Natural killer cell treated with Interleukin-12 subunit alpha and Interleukin-12 subunit beta and Interleukin-15 and Interleukin-18, amount 100 ng/mL, for 72 hours (primary cell): Measurements from ENCODE around the gene F3. TPM values are rescaled to one million over a fixed set of nuclear protein-coding genes. Genes with fewer than 3 reads are reported as not detected.

Source experiments
- ATAC-seq, 2 donors: fragments of 150-1000 bp; cut with Tn5 transposase in 1 of 2; sonication (Bioruptor Pico), chemical (Tn5 transposase) in 1 of 2; 2 replicates each; pipeline ENCODE4 v1.10.0; 2021
- DNase-seq: peaks from one replicate; pipeline ENCODE4 v3.0.0; 2022; ENCODE audit warnings: low spot score
- H3K27ac Mint-ChIP-seq, 2 donors: 1 replicate in 1 of 2; 2 replicates in 1 of 2; pipeline ENCODE4 v1.8.0; 2022; ENCODE audit warnings: mixed read lengths in 2 of 2, mild to moderate bottlenecking in 1 of 2, moderate library complexity in 1 of 2
- H3K27me3 Mint-ChIP-seq, 2 donors: 1 replicate in 1 of 2; 2 replicates in 1 of 2; pipeline ENCODE4 v1.8.0; 2022; ENCODE audit warnings: mixed read lengths in 2 of 2
- H3K36me3 Mint-ChIP-seq: one replicate; pipeline ENCODE4 v1.8.0; 2022; ENCODE audit warnings: mixed read lengths
- H3K4me1 Mint-ChIP-seq, 2 donors: 1 replicate in 1 of 2; 2 replicates in 1 of 2; pipeline ENCODE4 v1.8.0; 2022; ENCODE audit warnings: low read depth in 2 of 2, mixed read lengths in 2 of 2, mild to moderate bottlenecking in 1 of 2
- H3K4me3 Mint-ChIP-seq: one replicate; pipeline ENCODE4 v1.8.0; 2022; ENCODE audit warnings: mixed read lengths
- H3K9me3 Mint-ChIP-seq: 2 replicates; pipeline ENCODE4 v1.8.0; 2022; ENCODE audit warnings: mixed read lengths
- total RNA-seq, 2 donors: library from RNA; stranded (reverse); gene quantifications; one replicate each; pipeline ENCODE4 v1.2.3, GENCODE V29; 2022

F3 gene
- total RNA-seq, 2 donors from 2014 or later, result not detected

DNA sequence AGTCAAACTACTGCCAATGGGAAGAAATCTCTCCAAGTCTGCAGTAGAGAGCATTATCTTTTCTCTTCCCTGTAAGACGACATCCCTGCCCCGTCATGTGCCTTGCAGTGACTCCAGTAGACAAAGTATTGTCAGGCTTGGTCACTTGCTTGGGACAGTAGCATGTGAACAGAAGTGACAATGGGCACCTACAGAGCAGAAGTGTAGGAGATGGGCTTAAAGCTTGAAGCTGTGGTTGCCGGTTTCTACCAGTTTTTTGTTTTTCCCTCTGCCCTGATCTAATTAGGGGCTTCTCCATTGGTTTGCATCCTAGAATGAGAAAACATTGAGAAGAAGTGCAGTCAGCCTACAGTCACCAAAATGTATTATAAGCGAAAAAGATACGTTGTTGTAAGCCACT lies 12.7 kb downstream of the F3 start:
- ATAC-seq, result no peak
- Mint-ChIP-seq H3K4me1 (no peaks in the 10 kb centered on the region), H3K27me3 (peaks cover 23 to 25% of the 10 kb centered on the region in 2 donors), H3K9me3 (no peaks in the 10 kb centered on the region), H3K36me3 (no peaks in the 10 kb centered on the region), H3K4me3 (no peak overlapping the region), H3K27ac (no peak overlapping the region)
- DNase-seq, result no peak

DNA sequence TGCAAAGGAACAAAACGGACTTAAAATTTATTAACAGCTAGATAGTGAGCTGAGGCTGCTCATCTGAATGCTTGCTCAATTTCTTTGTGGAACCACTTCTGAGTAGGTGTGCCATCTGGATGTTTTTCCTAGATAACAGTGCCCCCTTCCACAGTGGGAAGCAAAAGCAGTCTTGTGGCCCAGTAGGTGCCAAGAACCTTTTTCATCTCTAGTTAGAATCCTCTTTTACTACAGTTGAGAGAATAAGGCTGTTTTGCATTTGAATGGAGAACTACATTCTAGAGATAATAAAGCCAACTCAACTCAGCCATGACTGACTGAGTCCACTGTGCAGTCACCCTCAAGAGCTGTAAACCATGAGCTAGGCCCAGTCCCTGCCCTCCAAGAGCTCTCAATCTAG lies 13.3 kb downstream of the F3 start:
- Mint-ChIP-seq H3K27me3 (peaks cover 19% of the 10 kb centered on the region in 2 donors), H3K36me3 (no peaks in the 10 kb centered on the region), H3K27ac (no peak overlapping the region), H3K4me3 (no peak overlapping the region), H3K4me1 (no peaks in the 10 kb centered on the region), H3K9me3 (no peaks in the 10 kb centered on the region)
- no peak for DNase-seq
- no peak for ATAC-seq

DNA sequence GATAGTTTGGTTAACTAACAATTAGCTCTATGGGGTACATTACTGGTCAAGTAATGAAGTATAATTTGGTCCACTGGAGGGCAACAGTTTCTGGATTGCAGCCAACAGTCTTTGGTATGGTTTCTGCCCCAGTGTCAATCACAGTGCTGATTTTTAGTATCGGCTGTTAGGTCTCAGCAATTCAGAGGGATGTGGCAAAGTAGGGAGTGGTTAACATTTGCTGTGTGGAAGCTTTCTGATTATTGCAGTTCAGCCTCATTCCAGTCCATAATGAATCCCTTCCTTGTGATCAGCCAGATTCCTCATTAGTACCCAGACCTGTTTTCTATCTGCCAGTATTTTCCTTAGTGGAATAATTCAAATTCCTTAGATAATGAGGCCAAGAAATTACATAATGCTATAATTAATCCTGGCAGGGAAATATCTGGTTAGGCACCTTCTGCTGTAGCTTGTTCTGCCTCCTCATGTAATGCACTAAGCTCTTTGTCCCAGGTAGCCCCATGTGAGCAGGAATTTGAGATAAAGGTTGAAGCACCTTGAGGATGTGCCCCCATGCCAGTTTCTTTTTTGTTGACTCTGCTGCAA lies 14.0 kb downstream of the F3 start:
- Mint-ChIP-seq H3K27me3 (peaks cover 14 to 19% of the 10 kb centered on the region in 2 donors), H3K4me3 (no peak overlapping the region), H3K27ac (no peak overlapping the region), H3K9me3 (no peaks in the 10 kb centered on the region), H3K4me1 (no peaks in the 10 kb centered on the region), H3K36me3 (no peaks in the 10 kb centered on the region)
- no peak for DNase-seq
- ATAC-seq, result no peak

DNA sequence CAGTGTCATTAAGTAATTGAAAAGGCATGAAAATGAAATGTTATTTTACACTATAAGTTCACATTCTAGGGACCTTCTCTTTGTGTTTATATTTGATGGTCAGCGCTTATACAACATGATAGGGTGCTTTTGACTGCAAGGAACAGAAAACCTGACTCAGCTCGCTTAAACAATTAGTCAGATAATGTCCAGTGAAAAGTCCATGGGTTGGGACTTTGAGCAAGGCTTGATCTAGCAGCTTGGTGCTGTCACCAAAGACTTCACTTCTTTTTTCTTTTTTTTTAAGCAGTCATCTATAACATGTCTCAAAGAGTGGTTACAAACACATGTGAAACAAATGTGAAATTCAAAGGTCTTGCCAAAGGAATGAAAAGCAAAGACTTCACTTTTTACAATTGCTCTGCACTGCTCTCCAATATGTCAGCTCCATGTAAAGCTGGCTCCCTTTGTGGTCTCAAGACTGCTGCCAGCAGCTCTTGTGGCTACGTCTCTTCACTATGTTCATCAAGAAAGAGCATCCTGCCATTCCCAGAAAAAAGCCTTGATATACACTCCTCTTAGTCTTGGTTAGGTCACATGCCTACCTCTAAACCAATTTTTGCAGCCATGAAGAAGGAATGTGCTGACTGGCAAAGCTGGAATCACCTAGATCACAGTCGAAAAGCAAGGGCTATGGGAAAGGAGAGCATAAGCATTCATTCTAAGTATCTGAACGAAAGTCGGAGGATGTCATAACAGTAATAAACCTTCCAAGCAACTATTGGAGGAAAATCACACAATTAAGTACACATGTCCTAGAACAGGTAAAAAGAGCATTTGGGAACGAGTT lies 15.2 kb downstream of the F3 start:
- Mint-ChIP-seq H3K4me1 (no peaks in the 10 kb centered on the region), H3K36me3 (no peaks in the 10 kb centered on the region), H3K27ac (no peak overlapping the region), H3K9me3 (no peaks in the 10 kb centered on the region), H3K27me3 (peaks cover 14 to 17% of the 10 kb centered on the region in 2 donors), H3K4me3 (no peak overlapping the region)
- ATAC-seq (no peak), DNase-seq (no peak)

DNA sequence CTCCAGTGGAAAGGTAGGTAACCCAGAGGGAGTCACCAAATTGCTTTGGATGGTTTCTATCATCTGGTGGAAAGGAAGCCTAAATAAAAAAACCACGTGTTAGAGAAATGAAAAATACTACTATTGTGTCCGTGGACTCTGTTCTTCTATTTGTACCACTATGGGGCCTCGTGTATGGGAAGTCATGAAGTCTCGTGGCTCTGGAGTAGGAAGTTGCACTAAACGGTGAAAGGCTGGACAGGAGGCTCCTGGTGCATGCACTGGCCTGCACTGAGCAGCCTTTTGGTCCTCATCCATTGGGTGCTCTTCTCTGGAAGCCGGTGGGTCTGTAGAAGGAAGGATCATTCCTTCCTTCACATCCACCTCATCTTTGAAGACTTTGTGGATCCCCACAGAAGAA lies 17.0 kb downstream of the F3 start:
- Mint-ChIP-seq H3K4me1 (no peaks in the 10 kb centered on the region), H3K4me3 (no peak overlapping the region), H3K27ac (no peak overlapping the region), H3K9me3 (no peaks in the 10 kb centered on the region), H3K27me3 (peaks cover 13 to 14% of the 10 kb centered on the region in 2 donors), H3K36me3 (no peaks in the 10 kb centered on the region)
- ATAC-seq, result no peak
- DNase-seq, result no peak

DNA sequence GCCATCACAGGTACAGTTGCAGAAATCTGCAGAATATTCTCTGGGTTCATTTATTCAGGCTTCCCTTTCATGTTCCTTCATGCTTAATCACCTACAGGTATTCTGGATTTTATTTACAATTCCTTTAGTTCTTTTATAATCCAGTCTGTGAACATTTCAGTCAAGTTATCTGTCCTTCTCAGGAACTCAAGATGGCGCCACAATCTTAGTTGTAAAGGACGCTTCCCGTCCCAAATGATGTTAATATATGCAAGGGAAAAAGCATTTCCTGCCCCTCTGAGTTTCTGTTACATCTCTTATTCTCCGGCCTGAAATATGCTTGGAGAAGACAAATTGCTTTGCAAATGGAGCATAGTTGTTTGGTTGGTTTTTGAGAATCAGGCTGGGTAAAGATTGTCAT lies 19.3 kb downstream of the F3 start:
- no peak overlapping the region for H3K4me3 Mint-ChIP-seq

DNA sequence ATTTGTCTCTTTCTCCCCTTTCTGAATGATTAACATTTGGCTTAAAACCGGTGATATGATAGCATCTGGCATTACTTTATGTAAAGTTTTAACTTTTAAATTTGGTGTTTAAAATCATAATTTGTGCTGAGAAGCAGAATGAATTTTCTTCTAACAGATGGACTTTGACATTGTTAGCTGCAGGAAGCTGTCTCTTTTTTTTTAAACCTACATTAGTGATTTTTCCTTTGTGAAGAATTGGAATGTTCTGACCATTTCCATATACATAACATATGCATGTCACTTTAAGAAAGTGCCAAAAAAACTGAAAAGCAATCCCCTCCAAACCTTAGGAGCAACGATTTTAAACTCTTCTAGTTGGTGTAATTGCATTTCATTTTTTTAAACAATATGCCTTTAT lies 22.2 kb downstream of the F3 start:
- H3K9me3 Mint-ChIP-seq, result no peaks in the 10 kb centered on the region
- no peaks in the 10 kb centered on the region for H3K27me3 Mint-ChIP-seq
- H3K36me3 Mint-ChIP-seq, result no peaks in the 10 kb centered on the region
- ATAC-seq (no peak), DNase-seq (no peak)
- H3K4me1 Mint-ChIP-seq, result no peaks in the 10 kb centered on the region
- H3K27ac Mint-ChIP-seq, result no peak overlapping the region
- H3K4me3 Mint-ChIP-seq, result no peak overlapping the region

More for the DNA sequence above, 19.3 kb downstream of the F3 start:
- ATAC-seq (no peak), DNase-seq (no peak)
- H3K4me1 Mint-ChIP-seq, result no peaks in the 10 kb centered on the region
- no peak overlapping the region for H3K27ac Mint-ChIP-seq
- no peaks in the 10 kb centered on the region for H3K36me3 Mint-ChIP-seq
- no peaks in the 10 kb centered on the region for H3K9me3 Mint-ChIP-seq
- peaks cover 8 to 14% of the 10 kb centered on the region in 2 donors for H3K27me3 Mint-ChIP-seq

DNA sequence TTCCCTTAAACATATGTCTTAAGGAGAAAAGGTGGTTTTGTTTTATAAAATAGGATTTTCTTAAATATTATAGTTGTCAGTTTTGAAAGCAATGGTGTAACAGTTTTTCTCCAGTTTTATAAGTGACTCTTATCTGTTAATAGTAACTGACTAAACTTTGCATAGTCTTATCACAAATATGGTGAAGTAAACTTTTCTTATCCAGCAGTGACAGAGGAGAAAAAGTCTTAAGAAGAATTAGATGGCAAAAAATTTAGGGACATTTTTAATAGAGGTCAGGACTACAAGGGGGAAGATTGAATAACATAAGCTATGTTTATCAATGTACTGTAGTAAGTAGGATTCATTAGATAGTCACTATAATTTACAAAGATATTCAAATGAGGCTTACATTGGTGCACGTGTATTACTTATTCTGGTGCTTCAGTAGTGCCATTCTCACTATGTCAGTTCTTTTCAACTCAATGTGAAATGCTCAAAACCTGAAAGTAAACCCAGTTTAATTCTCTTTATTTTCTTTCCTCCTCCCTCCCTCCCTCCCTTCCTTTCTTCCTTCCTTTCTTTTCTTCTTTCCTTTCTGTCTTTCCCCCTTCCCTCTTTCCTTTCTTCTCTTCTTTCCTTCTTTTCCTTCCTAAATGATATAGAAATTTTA lies 26.1 kb downstream of the F3 start:
- no peak overlapping the region for H3K27ac Mint-ChIP-seq
- H3K4me1 Mint-ChIP-seq, result no peaks in the 10 kb centered on the region
- H3K9me3 Mint-ChIP-seq, result no peaks in the 10 kb centered on the region

DNA sequence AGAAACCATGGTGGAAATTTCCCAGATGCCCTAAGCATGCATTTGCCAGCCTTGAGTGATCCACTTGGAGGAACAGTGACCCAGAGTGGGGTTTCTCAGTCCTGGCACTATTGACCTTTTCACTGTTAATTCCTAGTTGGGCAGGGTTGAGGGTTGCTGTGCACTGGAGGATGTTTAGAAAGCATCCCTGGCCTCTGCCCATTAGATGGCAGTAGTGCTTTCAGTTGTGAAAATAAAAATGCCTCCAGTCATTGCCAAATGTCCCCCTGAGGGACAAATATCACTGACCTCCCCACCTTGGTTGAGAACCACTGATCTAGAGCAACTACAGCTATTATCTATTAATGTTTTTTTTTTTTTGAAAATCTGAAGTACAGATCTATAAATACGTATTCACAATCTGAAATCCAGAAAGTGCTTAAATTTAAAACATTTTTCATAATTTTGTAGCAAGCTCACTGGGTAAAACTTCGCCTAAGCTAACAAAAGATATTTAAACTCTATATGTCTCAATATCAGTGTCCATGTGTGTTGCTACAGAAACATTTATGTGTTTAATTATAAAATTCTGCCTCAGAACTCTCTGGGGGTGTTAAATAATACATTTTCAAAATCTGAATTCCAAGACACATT lies 27.3 kb downstream of the F3 start:
- ATAC-seq, result no peak
- H3K27ac Mint-ChIP-seq, result no peak overlapping the region

More for the DNA sequence above, 26.1 kb downstream of the F3 start:
- DNase-seq (no peak), ATAC-seq (no peak)
- Mint-ChIP-seq H3K4me3 (no peak overlapping the region), H3K27me3 (no peaks in the 10 kb centered on the region), H3K36me3 (peaks cover 4% of the 10 kb centered on the region)

DNA sequence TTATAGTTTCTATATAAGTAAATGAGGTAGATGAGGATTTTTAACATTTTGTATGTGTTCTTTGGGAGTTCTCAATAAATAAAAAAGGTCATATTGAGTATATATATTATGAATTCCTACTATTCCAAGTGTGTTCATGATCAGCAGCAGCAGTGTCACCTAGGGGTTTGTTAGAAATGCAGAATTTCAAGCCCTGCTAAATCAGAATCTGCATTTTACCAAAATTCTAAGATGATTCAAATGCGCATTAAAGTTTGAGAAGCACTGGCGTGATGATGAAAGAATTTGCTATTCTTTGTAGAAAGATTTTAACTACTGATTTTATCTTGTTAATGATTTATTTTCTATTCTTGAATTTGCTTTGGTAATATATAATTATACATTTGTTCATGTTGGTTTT lies 28.7 kb downstream of the F3 start:
- H3K4me1 Mint-ChIP-seq, result no peaks in the 10 kb centered on the region
- peaks cover 9% of the 10 kb centered on the region for H3K36me3 Mint-ChIP-seq
- no peak overlapping the region for H3K4me3 Mint-ChIP-seq
- H3K9me3 Mint-ChIP-seq, result no peaks in the 10 kb centered on the region
- DNase-seq (no peak), ATAC-seq (no peak)
- no peaks in the 10 kb centered on the region for H3K27me3 Mint-ChIP-seq
- H3K27ac Mint-ChIP-seq, result no peak overlapping the region

More for the DNA sequence above, 27.3 kb downstream of the F3 start:
- Mint-ChIP-seq H3K4me1 (no peaks in the 10 kb centered on the region), H3K4me3 (no peak overlapping the region), H3K36me3 (peaks cover 4% of the 10 kb centered on the region), H3K9me3 (no peaks in the 10 kb centered on the region), H3K27me3 (no peaks in the 10 kb centered on the region)
- DNase-seq, result no peak

DNA sequence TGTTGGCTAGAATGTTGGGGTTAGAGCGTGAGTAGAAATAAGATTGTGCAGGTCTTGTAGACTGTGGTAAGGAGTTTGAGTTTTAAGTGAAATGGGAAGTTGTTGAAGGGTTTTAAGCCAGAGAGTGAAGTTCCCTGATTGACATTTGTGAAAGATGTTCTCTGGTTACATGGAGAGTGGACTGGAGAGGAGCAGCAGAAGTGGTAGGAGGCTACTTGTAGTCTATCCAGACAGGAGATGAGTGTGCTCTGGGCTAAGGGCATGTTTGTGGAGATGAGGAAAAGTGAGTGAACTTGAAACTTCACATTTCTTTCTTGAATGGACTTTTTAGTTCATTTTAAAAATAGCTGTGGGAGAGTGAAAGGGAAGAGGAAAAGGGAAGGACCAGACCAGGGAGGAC lies 37.0 kb downstream of the F3 start:
- H3K27me3 Mint-ChIP-seq, result no peaks in the 10 kb centered on the region
- ATAC-seq, result no peak
- peaks cover 10% of the 10 kb centered on the region in 2 donors for H3K4me1 Mint-ChIP-seq
- H3K36me3 Mint-ChIP-seq, result peaks cover 37% of the 10 kb centered on the region
- H3K9me3 Mint-ChIP-seq, result no peaks in the 10 kb centered on the region
- H3K4me3 Mint-ChIP-seq, result no peak overlapping the region
- no peak overlapping the region for H3K27ac Mint-ChIP-seq
- DNase-seq, result no peak

DNA sequence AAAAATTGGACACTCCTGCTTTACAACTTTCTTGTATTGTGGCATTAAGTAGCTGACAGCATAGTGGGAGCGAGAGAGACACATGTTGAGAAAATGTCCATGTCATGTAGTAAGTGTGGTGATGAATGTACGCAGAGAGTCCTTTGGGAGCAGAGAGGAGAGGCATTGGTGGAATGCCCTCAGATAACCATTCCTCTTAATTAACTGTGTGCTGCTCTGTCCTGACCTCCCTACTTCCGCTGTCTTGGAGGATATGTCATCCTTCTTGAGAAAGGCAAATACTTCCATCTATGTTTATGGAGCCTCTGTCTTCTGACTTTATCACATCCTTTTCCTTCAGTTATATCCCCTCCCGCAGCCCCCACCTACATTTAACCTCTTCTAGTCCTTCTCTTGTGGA lies 38.4 kb downstream of the F3 start:
- H3K36me3 Mint-ChIP-seq, result peaks cover 32% of the 10 kb centered on the region
- DNase-seq, result no peak
- ATAC-seq, result no peak
- H3K27me3 Mint-ChIP-seq, result no peaks in the 10 kb centered on the region
- no peak overlapping the region for H3K27ac Mint-ChIP-seq
- no peak overlapping the region for H3K4me3 Mint-ChIP-seq
- peaks cover 10% of the 10 kb centered on the region in 2 donors for H3K4me1 Mint-ChIP-seq
- H3K9me3 Mint-ChIP-seq, result no peaks in the 10 kb centered on the region

DNA sequence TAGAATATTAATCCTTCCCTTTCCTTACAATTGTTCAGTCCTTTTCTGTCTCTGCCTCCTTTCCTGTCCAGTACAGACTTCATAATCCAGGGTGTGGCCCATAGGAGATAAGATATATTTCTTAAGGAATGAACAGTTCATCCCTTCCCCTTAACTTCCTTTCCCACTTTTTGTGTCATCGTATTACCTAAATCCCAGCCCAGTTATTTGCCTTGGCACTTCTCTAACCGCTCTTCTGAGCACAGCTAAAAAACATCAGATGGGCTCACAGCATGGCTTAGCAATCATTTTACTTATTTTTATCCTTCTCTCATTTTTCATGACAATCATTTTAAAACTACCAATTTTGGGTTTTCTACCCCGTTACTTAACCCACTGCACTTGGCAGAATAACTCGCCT lies 39.6 kb downstream of the F3 start:
- DNase-seq (no peak), ATAC-seq (no peak)
- peaks cover 32% of the 10 kb centered on the region for H3K36me3 Mint-ChIP-seq
- H3K27me3 Mint-ChIP-seq, result no peaks in the 10 kb centered on the region
- H3K4me1 Mint-ChIP-seq, result peaks cover 10% of the 10 kb centered on the region in 2 donors
- no peaks in the 10 kb centered on the region for H3K9me3 Mint-ChIP-seq
- H3K4me3 Mint-ChIP-seq, result no peak overlapping the region
- no peak overlapping the region for H3K27ac Mint-ChIP-seq

DNA sequence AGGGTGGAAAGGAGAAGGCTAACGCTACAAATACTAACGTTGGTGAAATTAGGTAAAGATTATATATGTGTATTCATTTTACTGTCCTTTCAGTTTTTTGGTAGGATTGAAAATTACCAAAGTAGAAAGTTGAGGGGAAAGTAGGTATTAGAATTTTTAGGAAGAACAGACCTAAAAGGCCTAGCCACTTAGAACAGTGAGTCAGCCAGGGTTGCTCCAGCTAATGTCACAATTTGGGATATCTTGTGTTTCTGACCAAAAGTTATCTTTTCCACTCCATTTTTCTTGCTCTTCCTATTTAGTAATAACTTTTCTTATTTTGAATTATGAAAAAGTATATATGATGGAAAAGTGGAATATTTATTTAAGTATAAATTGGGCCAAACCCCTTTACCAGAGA lies 40.1 kb downstream of the F3 start:
- no peaks in the 10 kb centered on the region for H3K9me3 Mint-ChIP-seq
- no peak for DNase-seq
- no peaks in the 10 kb centered on the region for H3K27me3 Mint-ChIP-seq
- H3K36me3 Mint-ChIP-seq, result peaks cover 32% of the 10 kb centered on the region
- H3K4me1 Mint-ChIP-seq, result peaks cover 10% of the 10 kb centered on the region in 2 donors
- ATAC-seq, result no peak
- H3K4me3 Mint-ChIP-seq, result no peak overlapping the region
- no peak overlapping the region for H3K27ac Mint-ChIP-seq
